WERI-Rb-1 (cell line): ENCODE data around the gene RRBP1.

ENCODE experiments used
- DNase-seq: peaks from one replicate; pipeline ENCODE4 v3.0.0-alpha.2; 2020
- H3K27ac ChIP-seq: fragments of 250-450 bp; sonication (Bioruptor Pico); 2 replicates; pipeline ENCODE4 v1.5.1; 2020; ENCODE audit warnings: mild to moderate bottlenecking, moderate library complexity
- H3K27me3 ChIP-seq: fragments of 250-450 bp; sonication (Bioruptor Pico); 2 replicates; pipeline ENCODE4 v1.5.1; 2021; ENCODE audit warnings: mild to moderate bottlenecking, low read depth, moderate library complexity; ENCODE audit not compliant: insufficient read depth, severe bottlenecking
- H3K36me3 ChIP-seq: fragments of 250-450 bp; sonication (Bioruptor Pico); 2 replicates; pipeline ENCODE4 v1.5.1; 2020; ENCODE audit warnings: mild to moderate bottlenecking, moderate library complexity
- H3K4me3 ChIP-seq: 2 replicates; pipeline ENCODE4 v1.5.1; 2011; ENCODE audit warnings: low read depth, mild to moderate bottlenecking, control low read depth, low read length
- H3K9me3 ChIP-seq: fragments of 250-450 bp; sonication (Bioruptor Pico); 2 replicates; pipeline ENCODE4 v1.5.1; 2021; ENCODE audit warnings: mild to moderate bottlenecking, moderate library complexity; ENCODE audit not compliant: severe bottlenecking
- TF ChIP-seq, protein P1 (sequence below): IDR thresholded peaks from 2 replicates; pipeline ENCODE4 v1.5.1; 2011; ENCODE audit warnings: low read depth, mild to moderate bottlenecking, control low read depth, inconsistent platforms, low read length

The RRBP1 gene

DNA sequence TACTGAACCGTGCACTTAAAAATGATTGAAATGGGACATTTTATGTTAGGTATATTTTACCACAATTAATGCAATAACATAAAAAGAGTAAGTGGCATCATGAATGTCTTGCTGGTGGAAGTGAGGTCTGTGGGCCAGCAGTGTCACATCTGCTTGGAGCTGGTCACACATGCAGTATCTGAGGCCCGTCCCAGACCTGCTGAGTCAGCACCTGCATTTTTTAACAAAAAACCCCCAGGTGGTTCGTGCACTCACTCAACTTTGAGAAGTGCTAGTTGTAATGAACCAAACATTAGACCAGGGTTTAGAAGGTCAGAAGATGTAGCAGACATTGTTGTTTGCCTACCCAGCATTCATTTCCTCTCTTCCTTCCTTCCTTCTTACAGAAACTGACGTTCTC is 38.7 kb upstream of the RRBP1 start:
- H3K4me3 ChIP-seq = no peak overlapping the region
- TF ChIP-seq, protein P1, sequence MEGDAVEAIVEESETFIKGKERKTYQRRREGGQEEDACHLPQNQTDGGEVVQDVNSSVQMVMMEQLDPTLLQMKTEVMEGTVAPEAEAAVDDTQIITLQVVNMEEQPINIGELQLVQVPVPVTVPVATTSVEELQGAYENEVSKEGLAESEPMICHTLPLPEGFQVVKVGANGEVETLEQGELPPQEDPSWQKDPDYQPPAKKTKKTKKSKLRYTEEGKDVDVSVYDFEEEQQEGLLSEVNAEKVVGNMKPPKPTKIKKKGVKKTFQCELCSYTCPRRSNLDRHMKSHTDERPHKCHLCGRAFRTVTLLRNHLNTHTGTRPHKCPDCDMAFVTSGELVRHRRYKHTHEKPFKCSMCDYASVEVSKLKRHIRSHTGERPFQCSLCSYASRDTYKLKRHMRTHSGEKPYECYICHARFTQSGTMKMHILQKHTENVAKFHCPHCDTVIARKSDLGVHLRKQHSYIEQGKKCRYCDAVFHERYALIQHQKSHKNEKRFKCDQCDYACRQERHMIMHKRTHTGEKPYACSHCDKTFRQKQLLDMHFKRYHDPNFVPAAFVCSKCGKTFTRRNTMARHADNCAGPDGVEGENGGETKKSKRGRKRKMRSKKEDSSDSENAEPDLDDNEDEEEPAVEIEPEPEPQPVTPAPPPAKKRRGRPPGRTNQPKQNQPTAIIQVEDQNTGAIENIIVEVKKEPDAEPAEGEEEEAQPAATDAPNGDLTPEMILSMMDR = no peak
- H3K27me3 ChIP-seq = no peaks in the 10 kb centered on the region
- H3K27ac ChIP-seq = no peak overlapping the region
- no peak for DNase-seq
- no peaks in the 10 kb centered on the region for H3K36me3 ChIP-seq
- no peaks in the 10 kb centered on the region for H3K9me3 ChIP-seq

DNA sequence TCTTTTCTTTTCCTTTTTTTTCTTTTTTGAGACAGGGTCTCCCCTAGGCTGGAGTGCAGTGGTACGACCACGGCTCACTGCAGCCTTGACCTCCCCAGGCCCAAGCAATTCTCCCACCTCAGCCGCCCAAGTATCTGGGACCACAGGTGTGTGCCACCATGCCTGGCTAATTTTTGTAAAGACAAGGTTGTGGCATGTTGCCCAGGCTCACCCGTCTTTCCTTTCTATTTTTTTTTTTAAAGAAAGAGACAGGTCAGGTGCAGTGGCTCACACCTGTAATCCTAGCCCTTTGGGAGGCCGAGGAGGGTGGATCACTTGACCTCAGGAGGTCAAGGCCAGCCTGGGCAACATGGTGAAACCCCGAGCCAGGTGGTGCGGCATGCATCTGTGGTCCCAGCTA is 34.3 kb upstream of the RRBP1 start:
- Histone ChIP-seq H3K9me3 (no peaks in the 10 kb centered on the region), H3K27me3 (no peaks in the 10 kb centered on the region), H3K27ac (no peak overlapping the region), H3K36me3 (no peaks in the 10 kb centered on the region), H3K4me3 (no peak overlapping the region)
- no peak for DNase-seq
- TF ChIP-seq, protein P1 = no peak

DNA sequence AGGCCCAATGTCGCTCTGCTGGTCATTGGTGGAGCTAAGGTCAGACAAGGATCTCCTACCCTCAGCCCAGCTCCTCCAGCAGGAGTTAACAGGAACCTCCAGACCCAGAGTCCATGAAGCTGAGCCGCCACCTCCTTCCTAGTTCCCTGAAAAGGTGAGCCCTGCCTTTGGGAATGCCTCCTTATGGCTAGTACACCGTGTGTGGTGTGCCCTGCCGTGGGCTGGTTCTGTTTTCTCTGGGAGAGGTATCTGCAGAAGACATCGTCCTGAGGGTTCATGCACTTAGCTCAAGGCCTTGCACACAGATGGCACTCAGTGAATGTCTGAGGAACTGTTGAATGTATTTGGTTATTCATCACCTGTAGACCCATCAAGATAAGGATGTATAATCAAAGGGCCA is 33.0 kb upstream of the RRBP1 start:
- no peaks in the 10 kb centered on the region for H3K36me3 ChIP-seq
- no peak for DNase-seq
- H3K9me3 ChIP-seq = no peaks in the 10 kb centered on the region
- H3K27me3 ChIP-seq = no peaks in the 10 kb centered on the region
- no peak overlapping the region for H3K27ac ChIP-seq
- no peak overlapping the region for H3K4me3 ChIP-seq
- TF ChIP-seq, protein P1 = no peak

DNA sequence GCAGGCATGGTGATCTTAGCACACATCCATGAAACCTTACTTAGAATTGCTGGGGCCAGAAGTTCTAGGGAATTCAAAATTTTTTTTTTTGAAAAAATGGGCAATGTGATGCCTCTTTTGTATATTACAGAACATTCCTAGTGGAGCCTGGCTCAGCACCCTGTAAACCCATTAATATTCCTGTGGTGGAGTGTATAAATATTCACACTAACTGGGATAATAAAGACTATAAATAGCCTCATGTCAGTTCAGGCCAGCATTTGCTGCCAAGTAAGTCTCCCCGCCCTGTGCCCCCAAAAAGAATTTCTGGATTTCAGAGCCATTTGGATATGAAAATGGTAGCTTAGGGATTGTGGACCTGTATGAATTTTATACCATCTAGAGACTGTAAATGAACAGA is 32.6 kb upstream of the RRBP1 start:
- TF ChIP-seq, protein P1 = no peak
- no peak for DNase-seq

DNA sequence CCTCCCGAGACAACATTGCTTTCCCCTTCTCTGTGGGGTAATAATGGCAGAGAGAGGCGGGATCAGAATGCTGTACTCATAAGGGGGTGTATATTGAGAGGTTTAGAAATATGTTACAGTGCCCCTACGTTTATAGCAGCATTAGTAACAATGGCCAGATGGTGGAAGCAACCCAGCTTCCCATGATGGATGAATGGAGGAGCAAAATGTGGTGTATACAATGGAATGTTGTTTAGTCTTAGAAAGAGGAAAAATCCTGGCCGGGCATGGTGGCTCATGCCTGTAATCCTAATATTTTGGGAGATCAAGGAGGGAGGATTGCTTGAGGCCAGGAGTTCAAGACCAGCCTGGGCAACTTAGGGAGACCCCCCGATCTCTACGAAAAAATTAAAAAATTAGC is 30.7 kb upstream of the RRBP1 start:
- Histone ChIP-seq H3K27me3 (no peaks in the 10 kb centered on the region), H3K9me3 (no peaks in the 10 kb centered on the region), H3K27ac (no peak overlapping the region), H3K36me3 (no peaks in the 10 kb centered on the region), H3K4me3 (no peak overlapping the region)
- TF ChIP-seq, protein P1 = no peak
- DNase-seq = no peak

More for the DNA sequence above, 32.6 kb upstream of the RRBP1 start:
- H3K9me3 ChIP-seq = no peaks in the 10 kb centered on the region
- no peaks in the 10 kb centered on the region for H3K27me3 ChIP-seq
- H3K27ac ChIP-seq = no peak overlapping the region
- H3K4me3 ChIP-seq = no peak overlapping the region
- no peaks in the 10 kb centered on the region for H3K36me3 ChIP-seq

DNA sequence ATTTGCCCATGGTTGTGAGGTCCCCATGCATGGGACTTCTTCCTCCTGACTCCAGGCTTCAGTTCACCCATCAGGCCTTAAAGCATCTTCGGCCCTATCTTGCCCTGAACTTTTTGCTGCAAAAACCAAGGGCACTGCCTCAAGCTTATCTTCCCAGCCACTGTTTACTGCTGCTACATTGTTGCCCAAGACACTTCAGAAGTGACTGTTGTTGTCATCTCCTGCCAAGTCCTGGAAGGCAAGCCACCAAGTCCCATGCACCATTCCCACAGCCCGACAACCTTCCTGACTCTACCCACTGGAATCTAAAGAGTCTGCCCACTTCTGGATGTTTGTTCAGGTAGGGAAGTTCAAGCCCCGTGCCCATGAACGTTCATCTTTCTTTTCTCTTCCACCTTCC is 30.2 kb upstream of the RRBP1 start:
- H3K36me3 ChIP-seq = no peaks in the 10 kb centered on the region
- H3K9me3 ChIP-seq = no peaks in the 10 kb centered on the region
- H3K27me3 ChIP-seq = no peaks in the 10 kb centered on the region
- no peak overlapping the region for H3K4me3 ChIP-seq
- H3K27ac ChIP-seq = no peak overlapping the region
- TF ChIP-seq, protein P1 = no peak
- DNase-seq = no peak
